A549 treated with ZK216348 at 1 μM for 4 hours (cell line): ENCODE measurements around the gene PRRT1B. TPM values are rescaled to one million over a fixed set of nuclear protein-coding genes. Genes with fewer than 3 reads are reported as not detected.

Source experiments
- total RNA-seq: library from RNA; stranded (reverse); fragments of 200-300 nt; extraction: Qiagen RNA extraction; gene quantifications from 5 replicates; pipeline ENCODE4 v1.2.3, GENCODE V29; 2022; ENCODE audit warnings: low read depth

Gene PRRT1B
- total RNA-seq: 0.42 to 0.89 TPM (median 0.70 TPM) in 5 replicates

GRCh38 chr9:131545003-131545785, at the start of gene PRRT1B:
PRRT1B (plus strand) TSS chr9:131545523; CDS start chr9:131545616, 93 bp downstream.

DNA sequence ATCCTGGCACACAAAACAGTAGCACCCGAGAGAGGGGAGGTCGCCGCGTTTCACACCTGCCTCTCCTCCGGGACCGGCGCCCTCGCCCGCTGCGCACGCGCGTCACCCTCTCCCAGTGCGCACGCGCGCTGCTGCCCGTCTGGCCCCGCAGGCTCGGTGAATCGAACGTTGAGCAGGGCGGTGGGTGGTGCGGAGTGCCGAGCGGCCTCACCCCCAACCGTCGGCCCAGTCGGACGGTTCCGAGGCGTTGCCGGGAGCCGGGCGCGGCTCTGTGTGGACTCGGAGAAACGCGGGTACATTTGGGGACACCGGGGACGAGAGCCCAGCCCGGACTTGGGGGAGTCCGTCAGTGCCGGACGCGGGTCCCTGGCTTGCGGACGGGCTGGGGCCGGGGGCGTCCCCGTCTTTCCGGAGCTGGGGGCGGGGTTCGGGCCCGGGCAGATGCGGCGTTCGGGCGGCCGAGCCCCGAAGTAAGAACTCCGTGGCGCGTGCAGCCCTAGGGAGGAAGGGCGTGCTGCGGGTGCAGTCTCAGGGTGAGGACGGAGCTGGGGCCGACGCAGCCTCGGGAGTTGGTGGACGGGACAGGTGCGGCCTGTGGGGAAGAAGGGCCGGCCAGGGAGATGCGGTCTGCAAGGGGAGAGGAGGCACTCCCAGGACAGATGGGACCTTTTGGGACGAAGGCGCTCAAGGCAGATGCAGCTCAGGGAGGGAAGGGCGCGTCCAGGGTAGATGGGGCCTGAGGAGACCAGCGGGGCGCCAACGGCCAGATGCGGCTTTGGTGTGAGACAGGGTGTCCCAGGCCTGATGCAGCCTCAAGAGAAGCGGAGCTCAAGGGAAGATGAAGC, 42.3 kb upstream of the PRRT1B start, which contains the start of gene POMT1:
POMT1 (plus strand) TSS at position 138 of the 845 bp plus-strand sequence. CDS start 1,301 bp downstream, outside the sequence.

GRCh38 chr9:131530920-131531832, 14.1 kb upstream of the PRRT1B start, which contains the start of gene UCK1:
UCK1 (minus strand) TSS chr9:131531263; CDS start chr9:131531174, 89 bp downstream.

Other genes starting within 250 kb of the PRRT1B start
- gene PRRC2B, start 151.4 kb upstream of the PRRT1B start, total RNA-seq: 38.3 to 77.5 TPM (median 73.3 TPM) in 5 replicates
- 11.0 to 20.8 TPM (median 19.3 TPM) in 5 replicates for gene POMT1, start 42.6 kb upstream of the PRRT1B start, total RNA-seq
- 14.0 to 24.0 TPM (median 22.8 TPM) in 5 replicates for gene UCK1, start 14.3 kb upstream of the PRRT1B start, total RNA-seq
- gene RAPGEF1, start 194.6 kb downstream of the PRRT1B start, total RNA-seq: 34.9 to 57.5 TPM (median 48.1 TPM) in 5 replicates